ENCODE measurements around the gene EVC.

Gene EVC

GRCh38 chr4:5822619-5823018 is 111.6 kb downstream of the EVC start:
- DNase-seq = no peak
- TF ChIP-seq CTCF (IDR thresholded peaks at IDR 0.05; ENCODE audit: low read depth, low read length) = no peak
- no peak overlapping the region for H3K4me3 ChIP-seq (ENCODE audit: low read depth, low read length)

GRCh38 chr4:5823542-5824211 is 112.7 kb downstream of the EVC start:
- no peak for DNase-seq
- Histone ChIP-seq H3K36me3 (peaks cover 97% of the 10 kb centered on the region), H3K27ac (no peak overlapping the region), H3K4me3 (ENCODE audit: low read depth, low read length) (no peak overlapping the region), H3K27me3 (ENCODE audit: insufficient read depth, low read depth, severe bottlenecking) (no peaks in the 10 kb centered on the region), H3K9me3 (ENCODE audit: severe bottlenecking) (no peaks in the 10 kb centered on the region)
- TF ChIP-seq CTCF (IDR thresholded peaks at IDR 0.05; ENCODE audit: low read depth, low read length) = no peak

More at GRCh38 chr4:5822619-5823018, 111.6 kb downstream of the EVC start:
- H3K36me3 ChIP-seq = peaks cover 97% of the 10 kb centered on the region
- no peaks in the 10 kb centered on the region for H3K9me3 ChIP-seq (ENCODE audit: severe bottlenecking)
- H3K27ac ChIP-seq = no peak overlapping the region
- H3K27me3 ChIP-seq (ENCODE audit: insufficient read depth, low read depth, severe bottlenecking) = no peaks in the 10 kb centered on the region

- Histone ChIP-seq H3K27ac (no peak overlapping the region), H3K36me3 (peaks cover 97% of the 10 kb centered on the region), H3K27me3 (ENCODE audit: insufficient read depth, low read depth, severe bottlenecking) (no peaks in the 10 kb centered on the region), H3K4me3 (ENCODE audit: low read depth, low read length) (no peak overlapping the region), H3K9me3 (ENCODE audit: severe bottlenecking) (no peaks in the 10 kb centered on the region)
- TF ChIP-seq CTCF (IDR thresholded peaks at IDR 0.05; ENCODE audit: low read depth, low read length) = no peak
- no peak for DNase-seq
Measured at GRCh38 chr4:5824227-5824626, 113.2 kb downstream of the EVC start.

GRCh38 chr4:5824635-5825034 is 113.6 kb downstream of the EVC start:
- H3K9me3 ChIP-seq (ENCODE audit: severe bottlenecking) = no peaks in the 10 kb centered on the region
- H3K4me3 ChIP-seq (ENCODE audit: low read depth, low read length) = no peak overlapping the region
- no peak overlapping the region for H3K27ac ChIP-seq
- peak; percentile 46 for DNase-seq
- no peaks in the 10 kb centered on the region for H3K27me3 ChIP-seq (ENCODE audit: insufficient read depth, low read depth, severe bottlenecking)
- peaks cover 97% of the 10 kb centered on the region for H3K36me3 ChIP-seq
- peak; percentile 72 for TF ChIP-seq CTCF (IDR thresholded peaks at IDR 0.05; ENCODE audit: low read depth, low read length)

GRCh38 chr4:5825321-5826041 is 114.5 kb downstream of the EVC start:
- no peaks in the 10 kb centered on the region for H3K9me3 ChIP-seq (ENCODE audit: severe bottlenecking)
- peaks cover 97% of the 10 kb centered on the region for H3K36me3 ChIP-seq
- no peak for DNase-seq
- H3K4me3 ChIP-seq (ENCODE audit: low read depth, low read length) = no peak overlapping the region
- TF ChIP-seq CTCF (IDR thresholded peaks at IDR 0.05; ENCODE audit: low read depth, low read length) = no peak
- H3K27me3 ChIP-seq (ENCODE audit: insufficient read depth, low read depth, severe bottlenecking) = no peaks in the 10 kb centered on the region
- no peak overlapping the region for H3K27ac ChIP-seq
